HepG2 (cell line): ENCODE data around the gene WWTR1.
A peak's percentile ranks its signal among the peaks of the same experiment; 100 is the strongest.

Experiments used
- CEBPB ChIP-seq: IDR thresholded peaks from 2 replicates; pipeline ENCODE4 v1.6.1; 2011; ENCODE audit warnings: low read depth, low read length, improper control_type of control experiment, borderline replicate concordance
- EP300 ChIP-seq, 3 experiments: sonication (generic) in 1 of 3; formaldehyde crosslinking in 1 of 3; IDR thresholded peaks; 2 replicates each; pipeline versions ENCODE4 v1.5.1 to v1.6.1; 2011 to 2020; ENCODE audit warnings: low read depth in 2 of 3, low read length in 2 of 3, borderline replicate concordance in 1 of 3, improper control_type of control experiment in 1 of 3, mild to moderate bottlenecking in 1 of 3, missing genetic modification reagents in 1 of 3, moderate library complexity in 1 of 3
- KLF6 ChIP-seq: IDR thresholded peaks from 2 replicates; pipeline ENCODE4 v1.8.0; 2016; ENCODE audit warnings: missing biosample characterization, missing genetic modification reagents
- MTF2 ChIP-seq: sonication (generic); formaldehyde crosslinking; IDR thresholded peaks from 2 replicates; pipeline ENCODE4 v1.5.0; 2020; ENCODE audit warnings: missing genetic modification reagents, borderline replicate concordance
- MYNN ChIP-seq: sonication (generic); formaldehyde crosslinking; IDR thresholded peaks from 2 replicates; pipeline ENCODE4 v1.4.0; 2020; ENCODE audit warnings: mild to moderate bottlenecking, low read depth, missing genetic modification reagents
- NFYB ChIP-seq: sonication (generic); formaldehyde crosslinking; IDR thresholded peaks from 2 replicates; pipeline ENCODE4 v1.4.0; 2020; ENCODE audit warnings: missing genetic modification reagents
- POLR2AphosphoS5 ChIP-seq: IDR thresholded peaks from 2 replicates; pipeline ENCODE4 v1.6.1; 2012; ENCODE audit warnings: low read depth, low read length
- ZBTB42 ChIP-seq: sonication (generic); formaldehyde crosslinking; IDR thresholded peaks from 2 replicates; pipeline ENCODE4 v1.5.0; 2020; ENCODE audit warnings: mild to moderate bottlenecking, missing genetic modification reagents
- ZBTB7A ChIP-seq: sonication (generic); formaldehyde crosslinking; IDR thresholded peaks from 2 replicates; pipeline ENCODE4 v1.8.0; 2022; ENCODE audit warnings: mild to moderate bottlenecking, missing genetic modification reagents
- ZNF501 ChIP-seq: sonication (generic); formaldehyde crosslinking; IDR thresholded peaks from 2 replicates; pipeline ENCODE4 v1.5.1; 2020; ENCODE audit warnings: mild to moderate bottlenecking, moderate library complexity, missing genetic modification reagents
- TF ChIP-seq, protein P1 (sequence below): sonication (generic); formaldehyde crosslinking; IDR thresholded peaks from 2 replicates; pipeline ENCODE4 v1.5.1; 2020; ENCODE audit warnings: mild to moderate bottlenecking, missing genetic modification reagents, borderline replicate concordance
- TF ChIP-seq, protein P2 (sequence below), 2 experiments: fragments of 450-650 bp in 1 of 2; sonication (generic) in 1 of 2; formaldehyde crosslinking; IDR thresholded peaks; 2 replicates each; pipeline versions ENCODE4 v1.5.0 to v1.8.0; 2020 to 2022; ENCODE audit warnings: mild to moderate bottlenecking in 1 of 2, missing genetic modification reagents in 1 of 2
- TF ChIP-seq, protein P3 (sequence below): sonication (generic); formaldehyde crosslinking; IDR thresholded peaks from 2 replicates; pipeline ENCODE4 v1.5.0; 2020; ENCODE audit warnings: mild to moderate bottlenecking, missing genetic modification reagents, moderate library complexity
- TF ChIP-seq, protein P4 (sequence below): IDR thresholded peaks from 2 replicates; pipeline ENCODE4 v1.6.1; 2018; ENCODE audit warnings: missing genetic modification reagents

DNA sequence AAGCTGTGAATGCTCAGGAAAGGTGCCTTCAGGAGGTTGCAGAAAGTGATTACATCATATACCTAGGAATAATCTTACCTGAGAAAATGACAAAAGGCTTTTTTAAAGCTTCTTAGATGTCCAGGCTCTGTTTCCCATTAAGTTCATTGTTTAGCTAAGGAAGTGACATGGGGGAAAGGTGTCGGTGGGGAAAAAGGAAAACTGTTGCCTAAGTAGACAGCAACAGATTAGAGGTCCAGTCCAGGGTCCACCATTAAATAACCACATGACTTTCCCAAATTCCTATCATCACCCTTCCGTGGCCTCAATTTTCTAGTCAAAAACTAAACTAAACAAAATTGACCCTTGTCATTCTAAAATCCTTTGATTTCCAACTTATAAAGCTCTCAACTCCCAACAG, 4.3 kb downstream of the WWTR1 start:
- TF ChIP-seq, protein P1, sequence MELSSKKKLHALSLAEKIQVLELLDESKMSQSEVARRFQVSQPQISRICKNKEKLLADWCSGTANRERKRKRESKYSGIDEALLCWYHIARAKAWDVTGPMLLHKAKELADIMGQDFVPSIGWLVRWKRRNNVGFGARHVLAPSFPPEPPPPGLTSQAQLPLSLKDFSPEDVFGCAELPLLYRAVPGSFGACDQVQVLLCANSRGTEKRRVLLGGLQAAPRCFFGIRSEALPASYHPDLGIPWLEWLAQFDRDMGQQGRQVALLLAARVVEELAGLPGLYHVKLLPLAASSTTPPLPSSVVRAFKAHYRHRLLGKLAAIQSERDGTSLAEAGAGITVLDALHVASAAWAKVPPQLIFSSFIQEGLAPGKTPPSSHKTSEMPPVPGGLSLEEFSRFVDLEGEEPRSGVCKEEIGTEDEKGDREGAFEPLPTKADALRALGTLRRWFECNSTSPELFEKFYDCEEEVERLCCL (CRISPR knock-in tag), result no peak
- TF ChIP-seq, protein P2, sequence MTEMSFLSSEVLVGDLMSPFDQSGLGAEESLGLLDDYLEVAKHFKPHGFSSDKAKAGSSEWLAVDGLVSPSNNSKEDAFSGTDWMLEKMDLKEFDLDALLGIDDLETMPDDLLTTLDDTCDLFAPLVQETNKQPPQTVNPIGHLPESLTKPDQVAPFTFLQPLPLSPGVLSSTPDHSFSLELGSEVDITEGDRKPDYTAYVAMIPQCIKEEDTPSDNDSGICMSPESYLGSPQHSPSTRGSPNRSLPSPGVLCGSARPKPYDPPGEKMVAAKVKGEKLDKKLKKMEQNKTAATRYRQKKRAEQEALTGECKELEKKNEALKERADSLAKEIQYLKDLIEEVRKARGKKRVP (CRISPR knock-in tag; IDR thresholded peaks at IDR 0.05), result peak in 1 of 2 experiments; percentile 37; a peak in 1 of 4 replicates
- TF ChIP-seq EP300 (IDR thresholded peaks at IDR 0.05; ENCODE audit: low read depth in 2 of 2, low read length in 2 of 2) (peak in 1 of 2 experiments; percentile 79; a peak in 2 of 4 replicates), EP300 (CRISPR knock-in tag; IDR thresholded peaks at IDR 0.05; ENCODE audit: borderline replicate concordance) (peak; percentile 17; the same call in 1 of the 2 replicates), ZNF501 (CRISPR knock-in tag) (no peak), NFYB (CRISPR knock-in tag) (no peak), CEBPB (peak; percentile 28; the same call in 1 of the 2 replicates), ZBTB42 (no peak), ZBTB7A (no peak), POLR2AphosphoS5 (no peak), KLF6 (CRISPR knock-in tag) (no peak), MTF2 (CRISPR knock-in tag) (no peak), MYNN (no peak)
- TF ChIP-seq, protein P3, sequence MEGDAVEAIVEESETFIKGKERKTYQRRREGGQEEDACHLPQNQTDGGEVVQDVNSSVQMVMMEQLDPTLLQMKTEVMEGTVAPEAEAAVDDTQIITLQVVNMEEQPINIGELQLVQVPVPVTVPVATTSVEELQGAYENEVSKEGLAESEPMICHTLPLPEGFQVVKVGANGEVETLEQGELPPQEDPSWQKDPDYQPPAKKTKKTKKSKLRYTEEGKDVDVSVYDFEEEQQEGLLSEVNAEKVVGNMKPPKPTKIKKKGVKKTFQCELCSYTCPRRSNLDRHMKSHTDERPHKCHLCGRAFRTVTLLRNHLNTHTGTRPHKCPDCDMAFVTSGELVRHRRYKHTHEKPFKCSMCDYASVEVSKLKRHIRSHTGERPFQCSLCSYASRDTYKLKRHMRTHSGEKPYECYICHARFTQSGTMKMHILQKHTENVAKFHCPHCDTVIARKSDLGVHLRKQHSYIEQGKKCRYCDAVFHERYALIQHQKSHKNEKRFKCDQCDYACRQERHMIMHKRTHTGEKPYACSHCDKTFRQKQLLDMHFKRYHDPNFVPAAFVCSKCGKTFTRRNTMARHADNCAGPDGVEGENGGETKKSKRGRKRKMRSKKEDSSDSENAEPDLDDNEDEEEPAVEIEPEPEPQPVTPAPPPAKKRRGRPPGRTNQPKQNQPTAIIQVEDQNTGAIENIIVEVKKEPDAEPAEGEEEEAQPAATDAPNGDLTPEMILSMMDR, result no peak
- TF ChIP-seq, protein P4, sequence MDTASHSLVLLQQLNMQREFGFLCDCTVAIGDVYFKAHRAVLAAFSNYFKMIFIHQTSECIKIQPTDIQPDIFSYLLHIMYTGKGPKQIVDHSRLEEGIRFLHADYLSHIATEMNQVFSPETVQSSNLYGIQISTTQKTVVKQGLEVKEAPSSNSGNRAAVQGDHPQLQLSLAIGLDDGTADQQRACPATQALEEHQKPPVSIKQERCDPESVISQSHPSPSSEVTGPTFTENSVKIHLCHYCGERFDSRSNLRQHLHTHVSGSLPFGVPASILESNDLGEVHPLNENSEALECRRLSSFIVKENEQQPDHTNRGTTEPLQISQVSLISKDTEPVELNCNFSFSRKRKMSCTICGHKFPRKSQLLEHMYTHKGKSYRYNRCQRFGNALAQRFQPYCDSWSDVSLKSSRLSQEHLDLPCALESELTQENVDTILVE (CRISPR knock-in tag), result 0 out of 2 replicates have a peak, but pooled peaks have one; percentile 44
